HCT116 (cell line): ENCODE results near the gene MTPN.

Experiments used
- CTCF ChIP-seq, 3 experiments: fragments of 200-600 bp in 1 of 3; sonication (generic) in 1 of 3; IDR thresholded peaks in 2 of 3; conservative IDR thresholded peaks in 1 of 3; 2 replicates each; pipeline ENCODE4 v1.5.1; 2012 to 2017; ENCODE audit warnings: low read depth in 2 of 3, low read length in 2 of 3, antibody characterized with exemption in 1 of 3, borderline replicate concordance in 1 of 3, control low read depth in 1 of 3, mild to moderate bottlenecking in 1 of 3, mixed read lengths in 1 of 3, mixed run types in 1 of 3, moderate library complexity in 1 of 3; ENCODE audit not compliant: insufficient read depth in 1 of 3
- YY1 ChIP-seq: IDR thresholded peaks from 2 replicates; pipeline ENCODE4 v1.6.1; 2011; ENCODE audit warnings: low read length, low read depth, moderate library complexity, mild to moderate bottlenecking; ENCODE audit not compliant: insufficient replicate concordance; ENCODE audit errors: extremely low read depth

GRCh38 chr7:135929249-135929648 is 47.9 kb downstream of the MTPN start:
- TF ChIP-seq YY1 (no peak), CTCF (IDR thresholded peaks at IDR 0.05 in 2 of 3, conservative IDR thresholded peaks at IDR 0.05 in 1 of 3; ENCODE audit: borderline replicate concordance in 1 of 3, insufficient read depth in 1 of 3, low read depth in 2 of 3, low read length in 2 of 3) (no peak)
